HepG2 (cell line): ENCODE data around the gene PBOV1. TPM values are rescaled to one million over a fixed set of nuclear protein-coding genes. Genes with fewer than 3 reads are reported as not detected.

Experiments
- BCL6 ChIP-seq: IDR thresholded peaks from 2 replicates; pipeline ENCODE4 v1.6.1; 2016; ENCODE audit warnings: missing genetic modification reagents, missing compliant biosample characterization
- ESRRA ChIP-seq: sonication (generic); formaldehyde crosslinking; IDR thresholded peaks from 2 replicates; pipeline ENCODE4 v1.5.1; 2020; ENCODE audit warnings: mild to moderate bottlenecking, low read depth, missing genetic modification reagents
- IRF2 ChIP-seq: IDR thresholded peaks from 2 replicates; pipeline ENCODE4 v1.6.1; 2018; ENCODE audit warnings: missing genetic modification reagents, missing compliant biosample characterization
- ISL2 ChIP-seq: sonication (generic); formaldehyde crosslinking; IDR thresholded peaks from 2 replicates; pipeline ENCODE4 v1.5.0; 2020; ENCODE audit warnings: missing genetic modification reagents
- KAT2B ChIP-seq: fragments of 150-350 bp; IDR thresholded peaks from 2 replicates; pipeline ENCODE4 v1.6.1; 2014; ENCODE audit warnings: low read depth, low read length, borderline replicate concordance
- MEIS1 ChIP-seq: sonication (generic); formaldehyde crosslinking; IDR thresholded peaks from 2 replicates; pipeline ENCODE4 v1.9.0; 2021; ENCODE audit warnings: mild to moderate bottlenecking, missing genetic modification reagents, moderate library complexity, borderline replicate concordance
- MIXL1 ChIP-seq: IDR thresholded peaks from 2 replicates; pipeline ENCODE4 v1.6.1; 2016
- RCOR2 ChIP-seq: IDR thresholded peaks from 2 replicates; pipeline ENCODE4 v1.6.1; 2016; ENCODE audit warnings: missing biosample characterization, missing genetic modification reagents
- REL ChIP-seq: sonication (generic); formaldehyde crosslinking; conservative IDR thresholded peaks from 2 replicates; pipeline ENCODE4 v1.8.0; 2022; ENCODE audit warnings: mild to moderate bottlenecking, missing genetic modification reagents, moderate library complexity
- TAF1 ChIP-seq: sonication (generic); formaldehyde crosslinking; IDR thresholded peaks from 2 replicates; pipeline ENCODE4 v1.4.0; 2020; ENCODE audit warnings: missing genetic modification reagents
- TEAD3 ChIP-seq: optimal IDR thresholded peaks from 2 replicates; pipeline ENCODE3; 2016; ENCODE audit warnings: borderline replicate concordance
- ZBTB20 ChIP-seq: sonication (generic); formaldehyde crosslinking; IDR thresholded peaks from 2 replicates; pipeline ENCODE4 v1.8.1; 2023; ENCODE audit warnings: missing genetic modification reagents, low read depth, mild to moderate bottlenecking, borderline replicate concordance
- ZEB1 ChIP-seq: IDR thresholded peaks from 2 replicates; pipeline ENCODE4 v1.6.1; 2012; ENCODE audit warnings: mild to moderate bottlenecking, low read depth, inconsistent platforms; ENCODE audit not compliant: insufficient replicate concordance
- ZNF124 ChIP-seq: sonication (generic); formaldehyde crosslinking; IDR thresholded peaks from 2 replicates; pipeline ENCODE4 v1.4.0; 2020; ENCODE audit warnings: missing genetic modification reagents
- ZNF224 ChIP-seq: sonication (generic); formaldehyde crosslinking; IDR thresholded peaks from 2 replicates; pipeline ENCODE4 v1.5.0; 2020; ENCODE audit warnings: mild to moderate bottlenecking, missing genetic modification reagents
- ZNF292 ChIP-seq: sonication (generic); formaldehyde crosslinking; IDR thresholded peaks from 2 replicates; pipeline ENCODE4 v1.8.1; 2022; ENCODE audit warnings: mild to moderate bottlenecking, low read depth, missing genetic modification reagents, borderline replicate concordance
- ZNF816 ChIP-seq: sonication (generic); formaldehyde crosslinking; IDR thresholded peaks from 2 replicates; pipeline ENCODE4 v1.8.0; 2022; ENCODE audit warnings: missing genetic modification reagents, mild to moderate bottlenecking, borderline replicate concordance
- polyA plus RNA-seq, 8 experiments: library from polyadenylated mRNA; depleted of rRNA in 3 of 8; stranded (reverse) in 7 of 8; unstranded in 1 of 8; fragments of >200 nt; fragmentation: Illumina TruSeq in 4 of 8; extraction: Trizol in 4 of 8; gene quantifications; 2 replicates each; pipeline versions ENCODE4 v1.2.1 to v1.2.3, GENCODE V29; 2011 to 2016; ENCODE audit warnings: low read depth in 4 of 8, missing spikeins in 1 of 8, mixed read lengths in 1 of 8; ENCODE audit not compliant: insufficient read depth in 1 of 8
- total RNA-seq, 5 experiments: library from RNA; depleted of rRNA; stranded (reverse); fragments of >200 nt; fragmentation: Illumina TruSeq; extraction: Trizol; gene quantifications; 2 replicates each; pipeline ENCODE4 v1.2.3, GENCODE V29; 2016; ENCODE audit warnings: low read depth in 1 of 5
- TF ChIP-seq, protein P1 (sequence below): sonication (generic); formaldehyde crosslinking; IDR thresholded peaks from 2 replicates; pipeline ENCODE4 v1.5.0; 2020; ENCODE audit warnings: mild to moderate bottlenecking, missing genetic modification reagents, borderline replicate concordance
- TF ChIP-seq, protein P2 (sequence below): IDR thresholded peaks from 2 replicates; pipeline ENCODE4 v1.6.1; 2018; ENCODE audit warnings: missing genetic modification reagents, mild to moderate bottlenecking, missing compliant biosample characterization
- TF ChIP-seq, protein P3 (sequence below): sonication (generic); formaldehyde crosslinking; IDR thresholded peaks from 2 replicates; pipeline ENCODE4 v1.8.1; 2022; ENCODE audit warnings: mild to moderate bottlenecking, missing genetic modification reagents
- TF ChIP-seq, protein P4 (sequence below): conservative IDR thresholded peaks from 2 replicates; pipeline ENCODE4 v1.6.1; 2018; ENCODE audit warnings: missing genetic modification reagents
- TF ChIP-seq, protein P5 (sequence below): sonication (generic); formaldehyde crosslinking; IDR thresholded peaks from 2 replicates; pipeline ENCODE4 v1.5.0; 2020; ENCODE audit warnings: missing genetic modification reagents, mild to moderate bottlenecking, borderline replicate concordance

The PBOV1 gene
- total and polyA plus RNA-seq, 2 of the 13 experiments (the other 11 are each of a cell fraction or from before 2014, with no cell fraction given): not detected

DNA sequence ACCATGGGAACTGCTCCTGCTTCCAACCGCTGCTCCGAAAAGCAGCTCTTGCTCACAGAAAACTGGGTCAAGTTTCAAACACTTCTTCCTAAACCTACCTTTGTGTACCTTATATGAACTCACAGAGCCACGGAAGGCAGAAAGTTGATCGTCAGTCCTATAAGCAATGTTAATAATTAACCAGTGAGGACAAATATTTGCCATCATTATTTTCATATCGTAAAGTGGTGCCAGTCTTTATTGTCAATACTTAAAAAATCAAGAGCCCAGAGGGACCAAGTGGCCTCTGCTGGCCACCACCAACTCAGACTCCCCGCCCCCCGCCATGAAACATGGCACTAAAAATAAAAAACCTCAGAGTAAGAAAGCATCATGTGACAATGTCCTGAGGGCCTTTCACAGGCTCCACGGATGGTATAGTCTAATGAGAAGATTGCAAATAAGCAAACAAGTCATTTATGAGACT lies 9.1 kb upstream of the PBOV1 start (continued):
- TF ChIP-seq RCOR2 (CRISPR knock-in tag) (no peak), MEIS1 (no peak), ZNF816 (no peak), ISL2 (CRISPR knock-in tag) (0 out of 2 replicates have a peak, but pooled peaks have one; percentile 28), ZEB1 (no peak), ZNF124 (CRISPR knock-in tag) (no peak), MIXL1 (CRISPR knock-in tag) (peak; percentile 84; the same call in 1 of the 2 replicates), BCL6 (CRISPR knock-in tag) (peak; percentile 86), REL (CRISPR knock-in tag) (no peak), TEAD3 (CRISPR knock-in tag) (peak; percentile 53), IRF2 (CRISPR knock-in tag) (peak; percentile 74; the same call in 1 of the 2 replicates), TAF1 (peak; percentile 96), ESRRA (no peak), ZBTB20 (CRISPR knock-in tag) (peak; percentile 81), ZNF292 (CRISPR knock-in tag) (peak; percentile 65; the same call in 1 of the 2 replicates), KAT2B (no peak), ZNF224 (CRISPR knock-in tag) (0 out of 2 replicates have a peak, but pooled peaks have one; percentile 32)
- TF ChIP-seq, protein P1, sequence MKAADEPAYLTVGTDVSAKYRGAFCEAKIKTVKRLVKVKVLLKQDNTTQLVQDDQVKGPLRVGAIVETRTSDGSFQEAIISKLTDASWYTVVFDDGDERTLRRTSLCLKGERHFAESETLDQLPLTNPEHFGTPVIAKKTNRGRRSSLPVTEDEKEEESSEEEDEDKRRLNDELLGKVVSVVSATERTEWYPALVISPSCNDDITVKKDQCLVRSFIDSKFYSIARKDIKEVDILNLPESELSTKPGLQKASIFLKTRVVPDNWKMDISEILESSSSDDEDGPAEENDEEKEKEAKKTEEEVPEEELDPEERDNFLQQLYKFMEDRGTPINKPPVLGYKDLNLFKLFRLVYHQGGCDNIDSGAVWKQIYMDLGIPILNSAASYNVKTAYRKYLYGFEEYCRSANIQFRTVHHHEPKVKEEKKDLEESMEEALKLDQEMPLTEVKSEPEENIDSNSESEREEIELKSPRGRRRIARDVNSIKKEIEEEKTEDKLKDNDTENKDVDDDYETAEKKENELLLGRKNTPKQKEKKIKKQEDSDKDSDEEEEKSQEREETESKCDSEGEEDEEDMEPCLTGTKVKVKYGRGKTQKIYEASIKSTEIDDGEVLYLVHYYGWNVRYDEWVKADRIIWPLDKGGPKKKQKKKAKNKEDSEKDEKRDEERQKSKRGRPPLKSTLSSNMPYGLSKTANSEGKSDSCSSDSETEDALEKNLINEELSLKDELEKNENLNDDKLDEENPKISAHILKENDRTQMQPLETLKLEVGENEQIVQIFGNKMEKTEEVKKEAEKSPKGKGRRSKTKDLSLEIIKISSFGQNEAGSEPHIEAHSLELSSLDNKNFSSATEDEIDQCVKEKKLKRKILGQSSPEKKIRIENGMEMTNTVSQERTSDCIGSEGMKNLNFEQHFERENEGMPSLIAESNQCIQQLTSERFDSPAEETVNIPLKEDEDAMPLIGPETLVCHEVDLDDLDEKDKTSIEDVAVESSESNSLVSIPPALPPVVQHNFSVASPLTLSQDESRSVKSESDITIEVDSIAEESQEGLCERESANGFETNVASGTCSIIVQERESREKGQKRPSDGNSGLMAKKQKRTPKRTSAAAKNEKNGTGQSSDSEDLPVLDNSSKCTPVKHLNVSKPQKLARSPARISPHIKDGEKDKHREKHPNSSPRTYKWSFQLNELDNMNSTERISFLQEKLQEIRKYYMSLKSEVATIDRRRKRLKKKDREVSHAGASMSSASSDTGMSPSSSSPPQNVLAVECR (CRISPR knock-in tag): peak; percentile 20; the same call in 1 of the 2 replicates
- TF ChIP-seq, protein P2, sequence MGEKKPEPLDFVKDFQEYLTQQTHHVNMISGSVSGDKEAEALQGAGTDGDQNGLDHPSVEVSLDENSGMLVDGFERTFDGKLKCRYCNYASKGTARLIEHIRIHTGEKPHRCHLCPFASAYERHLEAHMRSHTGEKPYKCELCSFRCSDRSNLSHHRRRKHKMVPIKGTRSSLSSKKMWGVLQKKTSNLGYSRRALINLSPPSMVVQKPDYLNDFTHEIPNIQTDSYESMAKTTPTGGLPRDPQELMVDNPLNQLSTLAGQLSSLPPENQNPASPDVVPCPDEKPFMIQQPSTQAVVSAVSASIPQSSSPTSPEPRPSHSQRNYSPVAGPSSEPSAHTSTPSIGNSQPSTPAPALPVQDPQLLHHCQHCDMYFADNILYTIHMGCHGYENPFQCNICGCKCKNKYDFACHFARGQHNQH (CRISPR knock-in tag): 0 out of 2 replicates have a peak, but pooled peaks have one; percentile 42
- TF ChIP-seq, protein P3, sequence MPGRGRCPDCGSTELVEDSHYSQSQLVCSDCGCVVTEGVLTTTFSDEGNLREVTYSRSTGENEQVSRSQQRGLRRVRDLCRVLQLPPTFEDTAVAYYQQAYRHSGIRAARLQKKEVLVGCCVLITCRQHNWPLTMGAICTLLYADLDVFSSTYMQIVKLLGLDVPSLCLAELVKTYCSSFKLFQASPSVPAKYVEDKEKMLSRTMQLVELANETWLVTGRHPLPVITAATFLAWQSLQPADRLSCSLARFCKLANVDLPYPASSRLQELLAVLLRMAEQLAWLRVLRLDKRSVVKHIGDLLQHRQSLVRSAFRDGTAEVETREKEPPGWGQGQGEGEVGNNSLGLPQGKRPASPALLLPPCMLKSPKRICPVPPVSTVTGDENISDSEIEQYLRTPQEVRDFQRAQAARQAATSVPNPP (CRISPR knock-in tag): no peak
- TF ChIP-seq, protein P4, sequence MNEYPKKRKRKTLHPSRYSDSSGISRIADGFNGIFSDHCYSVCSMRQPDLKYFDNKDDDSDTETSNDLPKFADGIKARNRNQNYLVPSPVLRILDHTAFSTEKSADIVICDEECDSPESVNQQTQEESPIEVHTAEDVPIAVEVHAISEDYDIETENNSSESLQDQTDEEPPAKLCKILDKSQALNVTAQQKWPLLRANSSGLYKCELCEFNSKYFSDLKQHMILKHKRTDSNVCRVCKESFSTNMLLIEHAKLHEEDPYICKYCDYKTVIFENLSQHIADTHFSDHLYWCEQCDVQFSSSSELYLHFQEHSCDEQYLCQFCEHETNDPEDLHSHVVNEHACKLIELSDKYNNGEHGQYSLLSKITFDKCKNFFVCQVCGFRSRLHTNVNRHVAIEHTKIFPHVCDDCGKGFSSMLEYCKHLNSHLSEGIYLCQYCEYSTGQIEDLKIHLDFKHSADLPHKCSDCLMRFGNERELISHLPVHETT (CRISPR knock-in tag): 0 out of 2 replicates have a peak, but pooled peaks have one; percentile 34
- TF ChIP-seq, protein P5, sequence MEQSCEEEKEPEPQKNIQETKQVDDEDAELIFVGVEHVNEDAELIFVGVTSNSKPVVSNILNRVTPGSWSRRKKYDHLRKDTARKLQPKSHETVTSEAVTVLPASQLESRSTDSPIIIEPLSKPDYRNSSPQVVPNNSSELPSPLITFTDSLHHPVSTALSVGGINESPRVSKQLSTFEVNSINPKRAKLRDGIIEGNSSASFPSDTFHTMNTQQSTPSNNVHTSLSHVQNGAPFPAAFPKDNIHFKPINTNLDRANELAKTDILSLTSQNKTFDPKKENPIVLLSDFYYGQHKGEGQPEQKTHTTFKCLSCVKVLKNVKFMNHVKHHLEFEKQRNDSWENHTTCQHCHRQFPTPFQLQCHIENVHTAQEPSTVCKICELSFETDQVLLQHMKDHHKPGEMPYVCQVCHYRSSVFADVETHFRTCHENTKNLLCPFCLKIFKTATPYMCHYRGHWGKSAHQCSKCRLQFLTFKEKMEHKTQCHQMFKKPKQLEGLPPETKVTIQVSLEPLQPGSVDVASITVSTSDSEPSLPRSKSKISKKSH (CRISPR knock-in tag): no peak
